ENCODE data around the gene FAM114A2. TPM values are rescaled to one million over a fixed set of nuclear protein-coding genes. Genes with fewer than 3 reads are reported as not detected.
A peak's percentile ranks its signal among the peaks of the same experiment; 100 is the strongest.
"Not testable (repeated sequence)": the region's sequence is repeated elsewhere in the genome, so short reads cannot be mapped to it uniquely, and the experiment has no call there.

The FAM114A2 gene
- polyA plus RNA-seq, 5 donors = 23.8 to 41.1 (median 34.6) TPM

GRCh38 chr5:154055201-154055600, 16.5 kb upstream of the FAM114A2 start:
- no peak for DNase-seq

DNA sequence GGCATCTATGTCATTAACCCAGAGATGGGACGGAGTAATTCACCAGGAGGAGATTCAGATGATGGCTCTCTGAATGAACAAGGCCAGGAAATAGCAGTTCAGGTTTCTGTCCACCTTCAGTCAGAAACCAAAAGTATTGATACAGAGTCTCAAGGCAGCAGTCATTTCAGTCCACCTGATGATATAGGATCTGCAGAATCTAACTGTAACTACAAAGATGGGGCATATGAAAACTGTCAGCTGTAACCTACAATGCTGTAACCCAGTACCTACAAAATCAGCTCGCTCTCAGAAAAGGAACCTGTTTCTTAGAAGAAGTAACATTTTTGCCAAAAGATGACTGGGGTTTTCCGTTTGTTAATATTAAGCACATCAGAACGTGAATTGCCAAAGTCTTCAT, 14.8 kb upstream of the FAM114A2 start:
- DNase-seq = no peak

GRCh38 chr5:154049636-154050035, 10.9 kb upstream of the FAM114A2 start:
- DNase-seq = no peak

DNA sequence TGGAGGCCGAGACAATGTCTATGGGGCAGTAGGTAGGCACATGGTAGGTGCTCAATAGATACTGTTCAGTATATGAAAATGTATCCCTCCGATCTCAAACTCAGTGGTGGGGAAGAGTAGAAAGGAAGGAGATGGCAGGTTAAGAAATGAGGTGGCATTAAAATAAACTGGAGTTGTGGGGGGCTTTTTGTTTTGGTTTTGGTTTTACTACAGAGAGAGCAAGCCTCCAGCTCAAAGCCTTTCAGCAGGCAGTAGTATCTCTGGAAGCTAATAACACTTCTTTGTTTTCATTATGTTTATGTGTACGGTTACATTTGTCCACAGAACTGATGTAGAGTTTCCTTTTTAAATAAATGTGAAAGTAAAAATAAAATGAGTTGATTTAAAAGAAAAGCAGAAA, 8.6 kb upstream of the FAM114A2 start:
- DNase-seq = no peak

GRCh38 chr5:154046486-154046885, 7.8 kb upstream of the FAM114A2 start:
- DNase-seq = no peak

DNA sequence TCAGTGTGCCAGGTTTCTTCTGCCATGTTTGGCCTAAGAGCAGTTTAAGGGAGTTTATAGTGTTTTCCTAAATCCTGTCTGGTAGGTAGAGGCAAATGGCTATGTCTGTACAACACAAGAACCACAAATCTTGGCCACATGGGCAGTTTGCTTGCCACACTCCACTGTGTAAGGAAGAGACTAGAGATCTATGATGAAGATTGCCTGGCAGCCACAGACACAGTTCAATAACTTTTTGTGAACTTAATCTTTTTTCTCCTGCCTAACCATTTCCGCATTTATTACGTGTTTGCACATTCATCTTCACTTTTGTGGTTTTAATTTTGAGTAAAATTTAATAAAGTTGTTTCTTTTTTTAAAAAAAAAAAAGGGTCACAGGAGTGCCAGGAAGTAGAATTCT, 5.9 kb upstream of the FAM114A2 start:
- DNase-seq = no peak

DNA sequence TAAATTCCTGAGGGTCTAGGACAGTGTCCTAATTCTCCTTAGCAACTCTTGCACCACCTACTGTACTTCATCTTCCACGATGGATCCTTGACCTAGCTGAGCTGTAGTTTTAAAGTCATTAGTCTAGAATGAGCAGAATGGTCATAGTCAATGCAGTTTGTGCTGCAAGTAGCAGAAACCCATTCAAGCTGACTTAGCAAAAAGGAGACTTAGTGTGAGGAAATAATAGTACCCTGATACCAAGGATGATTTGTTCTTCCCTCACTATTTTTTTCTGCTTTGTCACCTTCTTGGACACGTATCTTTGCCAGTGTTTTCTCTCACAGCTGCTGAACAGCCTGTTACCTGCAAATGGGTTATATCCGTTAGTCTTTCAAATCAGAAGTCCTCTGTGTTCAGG, 5.4 kb upstream of the FAM114A2 start:
- DNase-seq = no peak

- DNase-seq = no peak
These were observed 4.1 kb upstream of the FAM114A2 start for GRCh38 chr5:154042766-154043165.

DNA sequence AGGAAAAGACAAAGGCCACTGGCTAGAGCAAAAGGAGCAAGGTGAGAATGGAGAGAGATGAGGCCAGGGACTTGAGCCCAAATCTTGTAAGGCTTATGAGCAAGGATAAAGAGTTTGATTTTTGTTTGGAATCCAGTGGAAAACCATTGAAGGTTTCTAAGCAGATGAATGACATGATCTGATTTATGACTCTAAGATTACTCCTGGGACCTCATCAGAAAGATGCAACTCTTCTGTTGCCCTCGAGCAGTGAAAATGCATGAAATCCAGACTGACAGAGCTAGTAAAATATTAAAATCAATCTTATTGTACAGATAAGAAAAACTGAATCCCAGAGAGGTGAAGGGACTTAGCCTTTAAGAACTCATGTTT, 734 bp upstream of the FAM114A2 start:
- DNase-seq = no peak

DNA sequence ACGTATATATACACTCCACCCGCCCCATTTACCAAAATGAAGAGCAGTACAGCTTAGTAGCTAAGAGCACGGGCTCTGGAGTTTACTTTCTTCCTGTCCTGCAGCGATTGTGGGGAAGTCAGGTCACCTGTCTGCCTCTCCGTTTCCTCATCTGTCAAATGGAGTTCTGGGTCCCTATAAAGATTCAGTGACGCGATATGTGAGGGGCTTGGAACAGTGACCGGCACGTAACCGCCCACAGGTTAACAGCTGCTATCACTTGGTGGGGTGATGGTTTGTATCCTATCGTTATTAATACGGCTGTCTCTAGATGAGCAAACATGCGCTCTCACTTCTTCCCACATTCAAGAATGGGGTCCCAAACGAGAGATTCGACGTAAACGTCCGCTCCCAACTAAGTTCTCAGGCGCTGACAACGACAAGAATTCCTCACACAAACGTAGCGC, 426 bp downstream of the FAM114A2 start:
- DNase-seq = no peak

DNA sequence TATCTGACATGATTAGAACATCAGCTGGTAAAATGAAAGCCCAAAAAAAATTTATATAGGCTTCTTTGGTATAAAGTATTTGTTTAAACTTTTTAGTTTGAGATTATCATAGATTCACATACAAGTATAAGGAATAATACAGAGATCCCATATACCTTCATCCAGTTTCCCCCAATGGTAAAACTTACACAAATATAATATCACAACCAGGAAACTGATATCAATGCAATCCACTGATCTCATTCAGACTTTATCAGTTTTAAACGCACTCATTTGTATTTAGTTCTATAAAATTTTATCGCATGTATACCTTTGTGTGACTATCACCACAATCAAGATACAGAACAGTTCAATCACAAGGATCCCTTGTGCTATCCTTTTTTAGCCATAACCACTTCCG, 3.8 kb downstream of the FAM114A2 start:
- no peak for DNase-seq

- DNase-seq = no peak
These were observed 6.7 kb downstream of the FAM114A2 start for GRCh38 chr5:154031937-154032489.

GRCh38 chr5:154025951-154026350, 12.8 kb downstream of the FAM114A2 start:
- no peak for DNase-seq

DNA sequence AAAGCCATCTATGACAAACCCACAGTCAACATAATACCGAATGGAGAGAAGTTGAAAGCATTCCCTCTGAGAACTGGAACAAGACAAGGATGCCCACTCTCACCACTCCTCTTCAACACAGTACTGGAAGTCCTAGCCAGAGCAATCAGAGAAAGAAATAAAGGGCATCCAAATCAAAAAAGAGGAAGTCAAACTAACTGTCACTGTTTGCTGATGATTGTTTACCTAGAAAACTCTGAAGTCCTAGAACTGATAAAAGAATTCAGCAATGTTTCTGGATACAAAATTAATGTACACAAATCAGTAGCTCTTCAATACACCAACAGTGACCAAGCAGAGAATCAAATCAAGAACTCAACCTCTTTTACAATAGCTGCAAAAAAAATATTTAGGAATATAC, 19.8 kb downstream of the FAM114A2 start:
- not testable (repeated sequence) for DNase-seq

- DNase-seq = no peak
These were observed 23.5 kb downstream of the FAM114A2 start for GRCh38 chr5:154015071-154015693.

- DNase-seq = no peak
These were observed 28.1 kb downstream of the FAM114A2 start for GRCh38 chr5:154010660-154011059.

GRCh38 chr5:154005648-154006047, 33.1 kb downstream of the FAM114A2 start:
- no peak for DNase-seq

GRCh38 chr5:154002511-154003020, 36.1 kb downstream of the FAM114A2 start:
- peak in 1 of 2 donors; percentile 0 for DNase-seq

- DNase-seq = peak; percentile 78 to 85
These were observed 36.6 kb downstream of the FAM114A2 start for GRCh38 chr5:154002093-154002492.

DNA sequence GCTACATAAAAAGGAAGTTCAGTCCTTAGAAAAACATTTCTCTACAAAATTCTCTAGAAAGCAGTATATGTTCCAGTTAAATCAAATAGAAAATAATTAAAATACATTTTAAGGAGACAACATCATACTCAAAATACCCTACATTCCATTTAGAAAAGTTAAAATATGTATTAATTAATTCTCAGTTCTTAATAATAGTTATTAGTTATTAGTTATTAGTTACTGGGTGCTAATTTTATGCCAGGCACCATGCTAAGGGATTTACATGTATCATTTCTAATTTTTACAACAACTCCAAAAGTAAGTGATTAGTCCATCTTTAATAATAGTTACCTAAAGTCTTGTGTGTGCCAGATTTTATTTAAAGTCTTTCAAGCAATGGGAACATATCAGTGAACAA, 38.0 kb downstream of the FAM114A2 start:
- DNase-seq = no peak

- no peak for DNase-seq
These were observed 38.7 kb downstream of the FAM114A2 start for GRCh38 chr5:153999995-154000394.

DNA sequence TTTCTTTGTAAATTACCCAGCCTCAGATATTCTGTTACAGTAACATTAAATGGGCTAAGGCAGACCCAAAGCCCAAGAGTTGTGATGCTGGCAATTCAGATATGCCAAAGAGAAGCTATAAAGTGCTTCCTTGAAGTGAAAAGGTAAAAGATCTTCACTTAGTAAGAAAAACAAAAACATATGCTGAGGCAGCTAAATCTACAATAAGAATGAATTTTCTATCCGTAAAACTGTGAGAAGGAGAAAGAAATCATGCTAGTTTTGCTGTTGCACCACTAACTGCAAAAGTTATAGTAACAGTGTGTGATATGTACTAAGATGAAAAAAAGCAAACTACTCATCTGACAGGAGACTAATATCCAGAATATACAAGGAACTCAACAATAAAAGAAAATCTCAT, 39.9 kb downstream of the FAM114A2 start:
- DNase-seq = no peak

GRCh38 chr5:153998010-153998409, 40.7 kb downstream of the FAM114A2 start:
- DNase-seq = no peak

DNA sequence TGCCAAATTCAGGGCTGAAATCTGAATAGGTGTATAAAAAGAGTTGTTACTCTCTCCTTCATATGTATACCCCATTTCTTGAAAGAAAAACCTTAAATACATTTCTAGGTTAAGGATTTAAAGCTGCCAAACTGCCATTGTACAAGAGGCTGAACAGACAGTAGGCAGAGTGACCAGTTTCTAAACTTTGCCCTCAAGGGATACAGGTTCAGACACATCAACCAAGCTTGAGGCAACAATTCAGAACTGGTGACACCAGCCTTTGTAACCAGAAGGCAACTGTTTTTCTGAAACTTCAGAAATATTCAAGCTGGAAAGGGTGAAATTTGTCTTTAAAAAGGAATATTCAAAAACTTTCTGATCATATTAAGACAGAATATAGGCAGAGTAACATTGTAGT, 47.5 kb downstream of the FAM114A2 start:
- no peak for DNase-seq

All from right lung (tissue), 5 donors.